HepG2 (cell line): ENCODE data around the gene AMZ2. TPM values are rescaled to one million over a fixed set of nuclear protein-coding genes. Genes with fewer than 3 reads are reported as not detected.

Experiments used
- AHDC1 ChIP-seq: sonication (generic); formaldehyde crosslinking; IDR thresholded peaks from 2 replicates; pipeline ENCODE4 v1.5.1; 2020; ENCODE audit warnings: mild to moderate bottlenecking, missing genetic modification reagents, borderline replicate concordance
- CTCF ChIP-seq: sonication (generic); formaldehyde crosslinking; IDR thresholded peaks from 2 replicates; pipeline ENCODE4 v1.5.0; 2020; ENCODE audit warnings: mild to moderate bottlenecking, missing genetic modification reagents, moderate library complexity
- HES4 ChIP-seq: sonication (generic); formaldehyde crosslinking; IDR thresholded peaks from 2 replicates; pipeline ENCODE4 v1.9.0; 2021; ENCODE audit warnings: mild to moderate bottlenecking, missing genetic modification reagents, borderline replicate concordance
- HIVEP1 ChIP-seq: sonication (generic); formaldehyde crosslinking; IDR thresholded peaks from 2 replicates; pipeline ENCODE4 v1.4.0; 2020; ENCODE audit warnings: mild to moderate bottlenecking, missing genetic modification reagents
- KLF13 ChIP-seq: sonication (generic); formaldehyde crosslinking; IDR thresholded peaks from 2 replicates; pipeline ENCODE4 v1.4.0; 2020; ENCODE audit warnings: mild to moderate bottlenecking, missing genetic modification reagents
- NAIF1 ChIP-seq: sonication (generic); formaldehyde crosslinking; IDR thresholded peaks from 2 replicates; pipeline ENCODE4 v1.5.0; 2020; ENCODE audit warnings: mild to moderate bottlenecking, missing genetic modification reagents, borderline replicate concordance
- PBX3 ChIP-seq: sonication (generic); formaldehyde crosslinking; IDR thresholded peaks from 2 replicates; pipeline ENCODE4 v1.8.1; 2023; ENCODE audit warnings: missing genetic modification reagents, inconsistent platforms, borderline replicate concordance
- RBFOX2 ChIP-seq: fragments of 200-400 bp; formaldehyde crosslinking; IDR thresholded peaks from 2 replicates; pipeline ENCODE4 v1.6.1; 2017; ENCODE audit warnings: low read depth, mild to moderate bottlenecking, low read length
- ZBTB14 ChIP-seq: sonication (generic); formaldehyde crosslinking; IDR thresholded peaks from 2 replicates; pipeline ENCODE4 v1.4.0; 2020; ENCODE audit warnings: missing genetic modification reagents
- ZNF292 ChIP-seq: sonication (generic); formaldehyde crosslinking; IDR thresholded peaks from 2 replicates; pipeline ENCODE4 v1.8.1; 2022; ENCODE audit warnings: mild to moderate bottlenecking, low read depth, missing genetic modification reagents, borderline replicate concordance
- ZNF512 ChIP-seq: sonication (generic); formaldehyde crosslinking; IDR thresholded peaks from 2 replicates; pipeline ENCODE4 v1.4.0; 2020; ENCODE audit warnings: mild to moderate bottlenecking, missing genetic modification reagents
- ZNF552 ChIP-seq: sonication (generic); formaldehyde crosslinking; IDR thresholded peaks from 2 replicates; pipeline ENCODE4 v1.9.0; 2022; ENCODE audit warnings: missing genetic modification reagents, mild to moderate bottlenecking, borderline replicate concordance
- ZNF879 ChIP-seq: sonication (generic); formaldehyde crosslinking; IDR thresholded peaks from 2 replicates; pipeline ENCODE4 v1.8.1; 2023; ENCODE audit warnings: missing genetic modification reagents
- polyA plus RNA-seq, 8 experiments: library from polyadenylated mRNA; depleted of rRNA in 3 of 8; stranded (reverse) in 7 of 8; unstranded in 1 of 8; fragments of >200 nt; fragmentation: Illumina TruSeq in 4 of 8; extraction: Trizol in 4 of 8; gene quantifications; 2 replicates each; pipeline versions ENCODE4 v1.2.1 to v1.2.3, GENCODE V29; 2011 to 2016; ENCODE audit warnings: low read depth in 4 of 8, missing spikeins in 1 of 8, mixed read lengths in 1 of 8; ENCODE audit not compliant: insufficient read depth in 1 of 8
- total RNA-seq, 5 experiments: library from RNA; depleted of rRNA; stranded (reverse); fragments of >200 nt; fragmentation: Illumina TruSeq; extraction: Trizol; gene quantifications; 2 replicates each; pipeline ENCODE4 v1.2.3, GENCODE V29; 2016; ENCODE audit warnings: low read depth in 1 of 5

The AMZ2 gene
- total and polyA plus RNA-seq, 2 of the 13 experiments (the other 11 are each of a cell fraction or from before 2014, with no cell fraction given) = 86.9 to 90.2 TPM

- TF ChIP-seq KLF13 (CRISPR knock-in tag) = no peak
- TF ChIP-seq AHDC1 = no peak
- peak; percentile 41; the same call in 1 of the 2 replicates for TF ChIP-seq ZNF879
- TF ChIP-seq ZNF292 = peak; percentile 90
- TF ChIP-seq ZNF552 = no peak
- TF ChIP-seq NAIF1 = 0 out of 2 replicates have a peak, but pooled peaks have one; percentile 42
- peak; percentile 77; the same call in 1 of the 2 replicates for TF ChIP-seq ZBTB14 (CRISPR knock-in tag)
- TF ChIP-seq HIVEP1 (CRISPR knock-in tag) = peak; percentile 72
- TF ChIP-seq HES4 (CRISPR knock-in tag) = no peak
- TF ChIP-seq PBX3 (CRISPR knock-in tag) = no peak
- peak; percentile 22; the same call in 1 of the 2 replicates for TF ChIP-seq CTCF
- peak; percentile 58 for TF ChIP-seq RBFOX2
- TF ChIP-seq ZNF512 (CRISPR knock-in tag) = 0 out of 2 replicates have a peak, but pooled peaks have one; percentile 40
These were observed 42.6 kb downstream of the AMZ2 start (continued) for GRCh38 chr17:68290268-68290954.
